Ecto neural progenitor cell (in vitro differentiated cells): ENCODE data around the gene TJP3.

Experiments used
- DNase-seq: peaks from one replicate; pipeline ENCODE4 v3.0.0-alpha.2; 2018; ENCODE audit warnings: low spot score

The TJP3 gene

DNA sequence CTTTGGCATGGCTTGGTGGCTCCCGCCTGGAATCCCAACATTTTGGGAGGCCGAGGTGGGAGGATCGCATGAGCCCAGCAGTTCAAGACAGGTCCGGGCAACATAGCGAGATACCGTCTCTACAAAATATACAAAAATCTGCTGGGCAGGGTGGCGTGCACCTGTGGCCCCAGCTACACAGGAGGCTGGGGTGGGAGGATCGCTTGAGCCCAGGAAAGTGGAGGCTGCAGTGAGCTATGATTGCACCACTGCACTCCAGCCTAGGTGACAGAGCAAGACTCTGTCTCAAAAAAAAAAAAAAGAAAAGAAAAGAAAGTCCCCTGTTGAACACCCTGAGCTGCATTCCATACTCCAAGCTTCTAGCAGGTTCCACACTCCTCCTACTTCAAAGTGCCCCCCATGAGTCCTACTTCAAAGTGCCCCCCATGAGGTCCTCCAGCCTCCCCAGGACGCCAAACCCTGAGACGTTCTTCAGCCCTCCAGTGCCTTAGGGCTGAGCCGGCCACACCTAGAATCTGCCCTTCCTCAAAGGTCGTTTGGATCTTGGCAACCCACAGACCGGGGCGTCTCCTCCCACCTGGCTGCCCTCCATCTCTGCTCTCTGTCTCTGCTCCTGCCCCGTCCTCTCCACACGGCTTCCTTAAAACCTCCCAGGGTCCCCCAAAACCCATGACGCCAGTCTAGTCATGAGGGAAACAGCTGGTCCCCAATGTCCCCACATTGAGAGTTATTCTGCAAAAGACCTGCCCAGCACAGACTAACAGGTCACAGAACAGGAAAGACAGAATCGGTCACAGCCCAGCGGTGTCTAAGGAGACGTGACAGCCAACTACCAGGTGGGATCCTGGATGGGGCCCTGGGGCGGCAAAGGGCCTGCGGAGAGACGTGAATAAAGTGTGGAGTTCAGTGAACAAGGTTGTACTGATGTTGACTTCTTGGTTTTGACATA lies 4.8 kb downstream of the TJP3 start:
- DNase-seq: no peak

DNA sequence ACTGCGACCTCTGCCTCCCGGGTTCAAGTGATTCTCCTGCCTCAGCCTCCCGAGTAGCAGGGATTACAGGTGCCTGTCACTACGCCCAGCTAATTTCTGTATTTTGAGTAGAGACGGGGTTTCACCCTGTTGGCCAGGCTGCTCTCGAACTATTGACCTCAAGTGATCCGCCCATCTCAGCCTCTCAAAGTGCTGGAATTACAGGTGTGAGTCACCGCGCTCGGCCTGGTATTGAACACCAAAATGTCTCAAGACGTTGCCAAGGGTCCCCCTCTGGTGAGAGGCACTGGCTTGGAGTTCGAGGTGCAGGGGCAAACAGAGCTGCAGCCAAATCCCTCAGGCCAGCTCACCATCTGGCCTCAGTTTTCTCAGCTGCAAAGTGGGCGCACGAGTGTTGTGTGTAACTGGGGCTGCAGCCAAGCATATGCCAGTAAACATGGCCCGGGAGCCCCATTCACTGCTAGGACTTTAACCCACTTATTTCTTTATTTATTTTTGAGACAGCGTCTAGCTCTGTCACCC lies 8.0 kb downstream of the TJP3 start:
- DNase-seq: no peak

DNA sequence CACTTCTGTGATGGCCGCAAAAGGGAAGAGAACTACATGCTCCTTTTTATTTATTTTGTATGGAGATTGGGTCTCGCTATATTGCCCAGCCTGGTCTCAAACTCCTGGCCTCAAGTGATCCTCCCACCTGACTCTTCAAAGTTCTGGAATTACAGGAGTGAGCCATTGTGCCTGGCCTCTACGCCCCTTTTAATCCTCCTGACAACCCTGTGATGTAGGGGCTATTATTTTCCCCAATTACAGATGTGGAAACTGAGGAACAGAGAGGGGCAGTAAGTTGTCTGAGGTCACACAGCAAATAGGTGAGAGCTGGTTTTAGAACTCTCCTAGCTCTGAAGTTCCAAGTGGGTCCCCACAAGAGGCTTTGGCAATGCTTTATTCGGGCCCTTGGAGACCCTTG lies 11.7 kb downstream of the TJP3 start:
- no peak for DNase-seq

DNA sequence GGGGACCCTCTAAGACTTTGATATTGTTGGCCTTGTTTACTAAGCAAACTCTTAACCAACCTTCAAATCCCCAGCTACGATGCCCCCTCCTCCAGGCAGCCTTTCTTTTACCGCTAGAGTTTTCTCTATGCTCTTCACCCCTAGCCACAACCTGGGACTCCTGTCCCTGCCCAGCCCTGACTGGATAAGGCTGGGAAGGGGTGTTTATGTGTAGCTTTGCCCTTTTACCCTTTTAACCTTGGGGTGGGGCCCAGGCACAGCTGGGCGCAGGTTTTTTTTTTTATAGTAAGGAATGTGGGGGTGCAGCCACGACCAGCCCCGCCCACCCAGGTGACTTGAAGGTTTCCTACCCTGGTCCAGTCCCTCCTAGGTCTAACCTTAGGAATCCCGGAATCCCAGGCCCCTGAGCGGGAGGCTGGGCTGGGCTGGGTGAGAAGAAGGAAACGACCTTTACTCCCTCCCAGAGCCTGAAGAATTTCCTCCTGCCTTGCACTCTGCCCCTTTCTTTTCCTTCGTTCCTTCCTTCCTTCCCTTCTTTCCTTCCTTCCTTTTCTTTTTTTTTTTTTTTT lies 12.2 kb downstream of the TJP3 start:
- no peak for DNase-seq

DNA sequence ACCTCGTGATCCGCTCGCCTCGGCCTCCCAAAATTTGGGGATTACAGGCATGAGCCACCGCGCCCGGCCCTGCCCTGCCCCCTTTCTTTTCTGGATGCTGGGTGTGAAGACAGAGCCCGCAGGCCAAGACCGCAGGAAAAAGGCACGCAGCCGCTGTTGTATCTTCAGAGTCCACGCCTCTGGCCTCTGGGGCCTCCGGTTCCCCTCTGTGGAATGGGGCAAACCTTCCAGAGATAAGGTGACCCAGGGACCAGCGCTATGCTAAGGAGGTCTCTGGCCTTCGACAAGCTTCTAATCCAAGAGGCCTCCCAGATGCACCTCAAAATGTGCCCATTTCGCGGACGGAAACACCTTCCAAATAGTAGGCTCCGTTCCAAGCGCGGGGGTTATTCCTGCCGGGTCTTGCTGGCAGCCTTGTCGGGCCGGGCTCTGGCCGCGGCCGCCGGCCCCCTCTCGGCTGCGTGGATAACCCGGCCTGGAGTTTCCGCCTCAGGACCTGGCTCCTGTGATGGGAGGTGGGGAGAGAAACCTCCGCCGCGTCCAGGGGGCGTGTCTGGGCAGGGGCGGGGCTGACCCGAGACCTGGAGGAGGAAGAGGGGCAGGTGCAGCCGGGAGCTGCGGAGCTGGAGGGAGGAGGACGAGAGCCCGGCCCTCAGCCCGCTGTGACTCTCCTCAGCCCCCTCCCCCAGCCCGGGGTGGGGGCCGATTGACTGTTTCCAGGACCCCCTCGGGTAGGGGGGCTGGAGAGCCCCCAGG lies 13.1 kb downstream of the TJP3 start:
- DNase-seq: peak; percentile 97

DNA sequence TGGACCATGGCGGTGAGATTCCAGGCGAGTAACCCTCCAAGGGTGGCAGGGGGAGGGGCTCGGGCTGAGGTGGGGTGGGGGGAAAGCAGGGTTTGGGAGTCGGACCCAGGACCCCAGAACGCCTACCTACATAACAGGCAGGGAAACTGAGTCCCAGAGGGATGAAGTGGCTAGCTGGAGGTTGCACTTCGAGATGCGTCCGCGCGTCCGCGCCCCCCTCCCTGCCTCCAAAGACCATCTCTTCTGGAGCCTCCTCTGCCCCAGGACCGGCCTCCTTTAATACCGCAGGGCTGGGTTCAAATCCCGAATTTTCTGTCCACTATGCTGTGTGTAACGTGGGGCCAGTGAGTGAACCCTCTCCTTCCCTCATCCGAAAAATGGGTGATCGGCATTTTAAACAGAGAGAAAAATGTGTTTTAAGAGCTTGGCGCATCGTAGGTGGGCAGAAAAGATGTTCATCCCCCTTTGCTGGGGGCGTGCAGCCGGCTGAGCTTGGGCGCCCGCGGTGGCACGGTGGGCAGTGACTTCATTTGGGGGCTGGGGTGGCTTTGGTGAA lies 13.8 kb downstream of the TJP3 start:
- DNase-seq: no peak

DNA sequence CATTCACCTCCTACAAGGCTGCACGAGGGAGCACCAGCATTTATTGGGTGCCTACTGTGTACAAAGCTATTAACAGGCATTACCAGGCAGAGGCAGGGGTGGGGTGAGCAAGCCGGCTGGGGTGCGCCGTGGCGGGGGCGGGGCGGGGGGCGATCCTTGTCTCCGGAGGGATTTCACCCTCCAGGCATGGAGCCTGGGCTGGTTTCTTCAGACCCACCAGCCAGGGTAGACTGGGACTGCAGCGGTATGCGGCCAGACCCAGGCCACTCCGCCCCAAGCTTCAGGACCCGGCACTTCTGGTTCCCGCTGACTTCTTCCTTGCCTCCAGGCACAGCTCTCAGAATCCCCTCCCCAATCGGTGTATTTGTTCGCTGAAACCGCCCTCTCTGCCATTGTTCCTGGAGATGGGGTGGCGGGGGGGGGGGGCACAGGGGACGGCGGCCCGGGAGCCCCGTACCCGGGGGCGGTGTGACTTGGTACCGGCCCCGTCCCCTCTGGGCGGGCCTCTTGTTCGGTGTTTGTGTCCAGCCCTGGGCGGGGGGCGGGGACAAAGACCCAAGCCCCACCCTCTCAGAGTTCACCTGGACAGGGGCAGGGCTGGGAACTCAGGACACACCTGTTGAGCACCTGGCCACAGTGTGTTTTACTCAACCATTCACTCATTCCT lies 14.4 kb downstream of the TJP3 start:
- DNase-seq: peak; percentile 73

DNA sequence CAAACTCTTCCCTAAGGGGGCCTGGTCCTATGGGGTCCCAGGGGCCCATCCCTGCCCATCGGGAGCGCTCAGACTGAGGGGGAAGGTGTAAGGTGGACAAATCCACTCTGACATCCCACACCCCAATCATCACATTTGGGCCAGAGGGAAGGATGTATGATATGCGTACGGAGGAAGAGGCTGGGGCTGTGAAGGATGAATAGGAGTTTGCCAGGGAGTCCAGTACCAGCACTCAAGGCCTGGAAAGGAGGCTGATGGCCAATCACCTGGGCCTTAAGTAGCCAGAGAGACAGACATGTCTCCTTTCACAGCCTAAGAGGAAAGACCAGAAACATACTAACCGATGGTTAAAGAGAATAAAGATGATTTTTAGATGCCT lies 14.9 kb downstream of the TJP3 start:
- no peak for DNase-seq

DNA sequence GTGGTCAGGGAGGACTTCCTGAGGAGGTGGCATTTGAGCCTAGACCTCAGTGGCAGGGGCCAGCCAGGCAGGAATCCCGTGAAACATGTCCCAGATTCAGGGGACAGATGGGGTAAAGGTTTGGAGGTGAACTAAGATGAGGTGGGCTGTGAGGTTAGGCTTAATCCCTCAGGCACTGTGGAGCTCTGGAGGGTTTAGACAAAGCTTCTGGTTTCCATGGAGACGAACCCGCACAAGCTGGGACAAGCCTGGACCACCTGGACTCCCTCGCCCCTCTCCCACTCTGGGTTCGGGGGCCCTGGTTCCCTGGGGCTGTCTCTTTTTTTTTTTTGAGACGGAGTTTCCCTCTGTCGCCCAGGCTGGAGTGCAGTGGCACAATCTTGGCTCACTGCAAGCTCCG lies 15.7 kb downstream of the TJP3 start:
- DNase-seq: peak; percentile 64

DNA sequence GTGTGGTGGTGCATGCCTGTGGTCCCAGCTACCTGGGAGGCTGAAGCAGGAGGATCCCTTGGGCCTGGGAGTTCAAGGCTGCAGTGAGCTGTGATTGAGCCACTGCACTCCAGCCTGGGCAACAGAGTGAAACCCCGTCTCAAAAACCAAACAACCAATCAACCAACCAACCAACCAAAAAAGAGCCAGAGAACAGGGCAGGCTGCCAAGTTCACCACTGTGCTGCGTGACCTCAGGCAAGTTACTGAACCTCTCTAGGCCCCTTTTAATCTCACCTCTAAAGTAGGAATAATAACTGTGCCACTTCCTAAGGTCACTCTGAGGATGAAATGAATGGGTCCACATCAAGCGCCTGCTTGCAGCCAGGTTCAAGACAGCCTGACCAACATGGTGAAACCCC lies 16.9 kb downstream of the TJP3 start:
- DNase-seq: no peak

DNA sequence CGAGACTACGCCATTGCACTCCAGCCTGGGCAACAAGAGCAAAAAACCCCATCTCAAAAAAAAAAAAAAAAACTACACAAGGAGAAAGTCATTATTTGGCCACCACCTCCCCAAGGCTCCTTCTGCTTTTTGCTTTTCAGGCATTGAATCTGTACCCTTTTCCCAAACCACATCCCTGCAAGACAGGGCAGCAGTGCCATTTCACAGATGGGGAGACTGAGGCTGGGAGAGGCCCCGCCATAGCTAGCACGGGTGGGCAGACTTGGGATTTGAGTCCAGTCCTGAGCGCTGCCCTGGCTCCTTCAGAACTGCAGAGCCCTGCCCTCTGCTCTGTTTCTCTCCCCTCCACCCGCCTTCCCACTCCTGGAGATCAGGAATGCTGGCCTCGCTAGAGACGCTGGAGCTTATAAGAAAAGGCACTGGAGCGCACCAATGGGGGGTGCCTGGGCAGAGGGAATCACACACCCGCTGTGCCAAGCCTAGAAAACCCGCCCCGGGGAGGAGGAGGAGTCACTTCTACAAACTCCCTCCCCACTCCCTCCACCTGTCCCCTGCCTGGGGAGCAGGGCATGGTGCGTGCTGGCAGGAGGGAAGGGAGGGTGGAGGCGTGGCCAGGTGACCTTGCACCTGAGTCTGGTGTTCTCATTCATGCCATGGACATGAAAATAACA lies 17.6 kb downstream of the TJP3 start:
- peak; percentile 61 for DNase-seq

DNA sequence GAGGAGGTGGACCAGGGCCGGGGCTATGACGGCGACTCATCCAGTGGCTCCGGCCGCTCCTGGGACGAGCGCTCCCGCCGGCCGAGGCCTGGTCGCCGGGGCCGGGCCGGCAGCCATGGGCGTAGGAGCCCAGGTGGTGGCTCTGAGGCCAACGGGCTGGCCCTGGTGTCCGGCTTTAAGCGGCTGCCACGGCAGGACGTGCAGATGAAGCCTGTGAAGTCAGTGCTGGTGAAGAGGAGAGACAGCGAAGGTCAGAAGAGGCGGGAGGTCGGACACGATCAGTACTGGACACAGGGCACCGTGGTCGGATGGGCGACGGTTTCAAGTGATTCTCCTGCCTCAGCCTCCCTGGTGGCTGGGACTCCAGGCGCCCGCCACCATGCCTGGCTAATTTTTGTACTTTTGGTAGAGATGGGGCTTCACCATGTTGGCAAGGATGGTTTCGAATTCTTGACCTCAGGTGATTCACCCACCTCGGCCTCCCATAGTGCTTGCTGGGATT lies 22.3 kb downstream of the TJP3 start:
- no peak for DNase-seq

DNA sequence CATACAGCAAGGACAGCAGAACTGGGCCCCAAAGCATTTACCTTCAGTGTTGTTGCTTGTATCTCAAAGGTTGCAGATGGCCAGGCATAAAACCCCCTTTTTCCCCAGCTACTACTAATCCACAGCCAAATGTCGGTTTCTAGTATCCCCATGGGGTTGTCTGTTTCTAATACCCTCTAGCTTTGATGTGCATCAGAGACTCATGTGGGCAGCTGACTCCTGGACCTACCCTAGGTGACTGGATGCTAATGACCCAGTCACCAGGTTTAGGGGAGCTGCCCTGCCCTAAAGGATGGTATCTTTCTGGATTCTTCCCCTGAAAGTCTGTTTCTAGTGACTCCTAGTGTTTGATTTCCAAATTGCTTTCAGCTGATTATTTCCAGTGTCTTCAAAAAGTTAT lies 23.9 kb downstream of the TJP3 start:
- no peak for DNase-seq

DNA sequence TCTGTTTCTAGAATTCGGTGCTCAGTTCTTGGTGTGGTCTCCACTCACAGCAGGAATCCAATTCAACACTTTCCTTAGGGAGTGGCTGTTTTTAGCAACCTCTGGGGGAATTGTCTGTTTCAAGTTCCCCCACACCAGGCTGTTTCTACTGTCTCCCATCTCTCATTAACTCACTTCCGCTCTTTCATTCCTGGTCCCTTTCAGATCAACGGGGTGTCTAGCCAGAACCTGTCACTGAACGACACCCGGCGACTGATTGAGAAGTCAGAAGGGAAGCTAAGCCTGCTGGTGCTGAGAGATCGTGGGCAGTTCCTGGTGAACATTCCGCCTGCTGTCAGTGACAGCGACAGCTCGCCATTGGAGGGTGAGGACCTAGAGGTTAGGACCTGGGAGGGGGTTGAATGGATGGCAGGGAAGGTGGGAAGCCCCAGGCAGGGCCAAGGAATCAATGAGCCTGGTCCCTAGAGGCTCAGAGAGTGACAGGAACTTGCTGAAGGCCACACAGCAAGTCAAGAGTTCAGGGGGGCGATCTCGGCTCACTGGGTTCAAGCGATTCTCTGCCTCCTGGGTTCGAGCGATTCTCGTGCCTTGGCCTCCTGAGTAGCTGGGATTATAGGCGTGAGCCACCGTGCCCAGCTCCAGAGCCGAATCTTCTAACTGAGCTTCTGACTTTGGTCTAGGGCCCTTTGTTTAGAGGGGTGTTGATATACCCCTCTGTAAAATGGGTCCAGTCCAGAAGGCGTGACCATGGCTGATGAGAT lies 25.5 kb downstream of the TJP3 start:
- DNase-seq: no peak

DNA sequence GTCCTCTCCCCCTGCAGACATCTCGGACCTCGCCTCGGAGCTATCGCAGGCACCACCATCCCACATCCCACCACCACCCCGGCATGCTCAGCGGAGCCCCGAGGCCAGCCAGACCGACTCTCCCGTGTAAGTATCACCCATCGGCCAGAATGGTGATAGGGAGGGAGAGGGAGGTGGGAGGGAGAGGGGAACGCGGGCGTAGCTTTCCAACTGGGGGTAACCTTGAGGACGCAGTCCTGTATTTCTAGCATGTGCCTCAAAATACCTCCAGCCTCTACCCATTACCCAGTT lies 26.1 kb downstream of the TJP3 start:
- DNase-seq: no peak

DNA sequence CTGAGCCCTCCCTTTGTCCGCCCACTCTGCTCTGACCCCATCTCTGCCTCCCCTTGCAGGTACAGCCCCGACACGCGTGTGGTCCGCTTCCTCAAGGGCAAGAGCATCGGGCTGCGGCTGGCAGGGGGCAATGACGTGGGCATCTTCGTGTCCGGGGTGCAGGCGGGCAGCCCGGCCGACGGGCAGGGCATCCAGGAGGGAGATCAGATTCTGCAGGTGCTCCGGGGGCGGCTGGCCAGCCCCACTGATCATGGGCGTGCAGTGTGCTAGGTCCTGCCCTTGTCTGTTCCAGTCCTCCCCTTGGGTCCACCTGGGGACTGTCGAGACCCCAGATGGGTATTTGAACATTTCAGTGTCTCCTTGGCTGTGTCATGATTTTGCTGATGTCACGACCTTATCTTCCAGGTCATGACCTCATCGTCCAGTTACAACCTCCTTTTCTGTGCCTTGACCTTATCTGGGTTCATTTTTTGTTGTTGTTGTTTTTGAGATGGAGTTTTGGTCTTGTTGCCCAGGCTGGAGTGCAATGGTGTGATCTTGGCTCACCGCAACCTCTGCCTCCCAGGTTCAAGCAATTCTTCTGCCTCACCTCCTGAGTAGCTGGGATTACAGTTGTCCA lies 28.0 kb downstream of the TJP3 start:
- no peak for DNase-seq

DNA sequence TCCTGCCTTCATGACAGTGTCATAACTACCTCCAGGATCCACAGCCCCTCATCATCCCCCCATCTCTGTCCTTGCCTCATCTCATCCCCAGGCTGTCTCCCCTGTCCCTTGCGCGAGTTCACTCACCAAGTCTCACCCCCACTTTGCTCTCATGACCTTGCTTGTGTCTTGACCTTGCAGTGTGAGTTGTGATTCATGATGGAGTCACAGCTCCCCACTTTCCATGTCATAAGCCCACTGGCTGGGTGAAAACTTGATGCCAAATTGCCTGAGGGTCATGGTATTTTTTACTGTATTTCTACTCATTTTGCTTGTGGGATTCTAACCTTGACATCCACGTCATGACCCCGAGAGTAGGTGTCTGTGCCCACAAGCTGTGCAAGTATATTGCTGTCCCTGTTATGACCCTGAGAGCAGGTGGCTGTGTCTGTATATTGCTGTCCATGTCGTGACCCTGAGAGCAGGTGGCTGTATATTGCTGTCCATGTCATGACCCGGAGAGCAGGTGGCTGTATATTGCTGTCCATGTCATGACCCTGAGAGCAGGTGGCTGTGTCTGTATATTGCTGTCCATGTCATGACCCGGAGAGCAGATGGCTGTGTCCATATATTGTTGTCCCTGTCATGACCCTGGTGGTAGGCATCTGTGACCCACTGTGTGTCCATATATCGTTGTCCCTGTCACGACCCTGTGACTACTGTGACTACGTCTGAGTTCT lies 29.5 kb downstream of the TJP3 start:
- no peak for DNase-seq

DNA sequence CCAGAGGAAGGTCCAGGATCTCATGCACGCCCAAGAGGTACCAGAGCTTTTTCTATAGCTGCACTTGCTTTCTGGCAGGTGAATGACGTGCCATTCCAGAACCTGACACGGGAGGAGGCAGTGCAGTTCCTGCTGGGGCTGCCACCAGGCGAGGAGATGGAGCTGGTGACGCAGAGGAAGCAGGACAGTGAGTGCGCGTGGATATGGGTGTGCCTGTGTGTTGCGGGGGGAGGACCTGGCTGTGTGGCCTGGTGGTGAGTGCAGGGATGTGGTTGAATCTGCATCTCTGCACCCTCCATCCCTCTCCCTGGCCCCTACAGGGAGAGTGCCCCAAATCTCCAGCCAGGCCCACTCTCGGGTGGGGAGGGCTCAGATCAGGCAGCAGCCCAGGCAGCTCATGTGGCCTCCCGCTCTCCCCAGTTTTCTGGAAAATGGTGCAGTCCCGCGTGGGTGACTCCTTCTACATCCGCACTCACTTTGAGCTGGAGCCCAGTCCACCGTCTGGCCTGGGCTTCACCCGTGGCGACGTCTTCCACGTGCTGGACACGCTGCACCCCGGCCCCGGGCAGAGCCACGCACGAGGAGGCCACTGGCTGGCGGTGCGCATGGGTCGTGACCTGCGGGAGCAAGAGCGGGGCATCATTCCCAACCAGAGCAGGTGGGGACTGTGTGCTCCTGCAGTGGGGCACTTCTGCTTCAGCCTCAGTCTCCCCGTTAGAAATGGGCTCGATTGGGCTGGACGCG lies 30.5 kb downstream of the TJP3 start:
- DNase-seq: no peak

DNA sequence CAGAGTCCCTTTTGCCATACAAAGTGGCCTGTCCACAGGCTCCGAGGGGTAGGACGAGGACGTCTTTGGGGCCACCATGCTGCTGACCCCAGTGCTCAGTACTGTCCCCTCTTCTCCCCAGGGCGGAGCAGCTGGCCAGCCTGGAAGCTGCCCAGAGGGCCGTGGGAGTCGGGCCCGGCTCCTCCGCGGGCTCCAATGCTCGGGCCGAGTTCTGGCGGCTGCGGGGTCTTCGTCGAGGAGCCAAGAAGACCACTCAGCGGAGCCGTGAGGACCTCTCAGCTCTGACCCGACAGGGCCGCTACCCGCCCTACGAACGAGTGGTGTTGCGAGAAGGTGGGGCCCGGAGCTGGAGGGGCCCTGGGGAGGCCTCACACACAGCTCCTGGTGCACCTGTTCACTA lies 32.2 kb downstream of the TJP3 start:
- no peak for DNase-seq
